ENCODE data around the gene TOR4A.

Gene TOR4A

GRCh38 chr9:137234758-137235423, 42.6 kb upstream of the TOR4A start:
- TF ChIP-seq GATA2 (IDR thresholded peaks at IDR 0.05; ENCODE audit: low read depth, low read length): no peak
- no peak for TF ChIP-seq GATA3 (IDR thresholded peaks at IDR 0.05; ENCODE audit: low read depth, low read length)

DNA sequence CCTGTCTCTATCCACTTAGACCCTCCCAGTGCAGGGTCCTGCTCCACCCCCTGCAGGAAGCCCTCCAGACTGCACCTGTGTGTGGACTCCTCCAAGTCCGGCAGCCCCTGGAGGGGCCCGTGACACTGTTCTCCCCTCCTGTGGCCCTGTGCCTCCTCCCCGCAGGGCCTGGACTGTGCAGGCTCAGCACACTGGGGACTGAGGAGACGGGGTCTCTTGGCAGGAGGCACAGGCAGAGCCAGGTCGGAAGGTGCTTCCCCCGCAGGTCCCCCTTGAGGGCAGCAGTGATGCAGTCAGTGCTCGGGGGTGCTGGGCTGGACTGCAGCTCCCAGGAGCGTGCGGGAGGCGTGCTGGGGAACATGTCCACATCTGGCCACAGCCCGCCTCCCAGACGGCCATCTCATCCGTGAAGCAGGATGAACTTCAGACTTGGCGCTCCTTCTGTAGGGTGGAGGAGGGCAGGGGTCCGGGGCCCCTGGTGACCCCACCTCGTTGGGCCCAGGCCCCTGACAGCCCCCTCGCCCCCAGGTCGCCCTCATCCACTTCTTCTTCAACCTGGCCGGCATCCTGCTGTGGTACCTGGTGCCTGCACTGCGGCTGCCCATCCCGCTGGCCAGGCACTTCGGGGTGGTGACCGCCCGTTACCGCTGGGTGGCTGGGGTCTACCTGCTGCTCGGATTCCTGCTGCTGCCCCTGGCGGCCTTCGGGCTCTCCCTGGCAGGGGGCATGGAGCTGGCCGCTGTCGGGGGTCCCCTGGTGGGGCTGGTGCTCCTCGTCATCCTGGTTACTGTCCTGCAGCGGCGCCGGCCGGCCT, 41.9 kb upstream of the TOR4A start:
- TF ChIP-seq GATA2 (IDR thresholded peaks at IDR 0.05; ENCODE audit: low read depth, low read length) (no peak), GATA3 (IDR thresholded peaks at IDR 0.05; ENCODE audit: low read depth, low read length) (no peak)

GRCh38 chr9:137236238-137236935, 41.1 kb upstream of the TOR4A start:
- TF ChIP-seq GATA3 (IDR thresholded peaks at IDR 0.05; ENCODE audit: low read depth, low read length): no peak
- no peak for TF ChIP-seq GATA2 (IDR thresholded peaks at IDR 0.05; ENCODE audit: low read depth, low read length)

DNA sequence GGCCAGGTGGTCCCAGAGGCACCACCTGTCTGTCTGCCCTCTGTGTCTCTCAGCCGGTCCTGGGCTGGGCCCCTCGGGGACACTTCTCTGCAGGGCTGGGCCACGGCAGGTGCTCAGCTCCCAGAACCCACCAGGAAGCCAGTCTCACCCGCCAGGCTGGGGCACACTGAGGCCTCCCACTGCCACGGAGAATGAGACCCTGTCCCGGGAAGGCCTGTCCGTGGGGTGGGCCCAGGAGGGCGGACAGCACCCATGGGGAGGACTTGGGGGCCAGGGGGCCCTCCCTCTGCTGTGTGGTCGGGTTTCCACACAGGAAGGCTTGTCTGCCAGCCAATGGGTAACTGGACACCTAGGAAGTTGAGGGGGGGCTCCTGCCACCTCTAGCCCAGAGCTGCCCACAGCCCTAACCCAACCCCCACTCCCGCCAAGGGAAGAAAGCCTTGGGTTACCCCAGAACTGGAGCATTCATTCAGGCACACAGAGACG, 40.5 kb upstream of the TOR4A start:
- no peak for TF ChIP-seq GATA3 (IDR thresholded peaks at IDR 0.05; ENCODE audit: low read depth, low read length)
- TF ChIP-seq GATA2 (IDR thresholded peaks at IDR 0.05; ENCODE audit: low read depth, low read length): no peak

DNA sequence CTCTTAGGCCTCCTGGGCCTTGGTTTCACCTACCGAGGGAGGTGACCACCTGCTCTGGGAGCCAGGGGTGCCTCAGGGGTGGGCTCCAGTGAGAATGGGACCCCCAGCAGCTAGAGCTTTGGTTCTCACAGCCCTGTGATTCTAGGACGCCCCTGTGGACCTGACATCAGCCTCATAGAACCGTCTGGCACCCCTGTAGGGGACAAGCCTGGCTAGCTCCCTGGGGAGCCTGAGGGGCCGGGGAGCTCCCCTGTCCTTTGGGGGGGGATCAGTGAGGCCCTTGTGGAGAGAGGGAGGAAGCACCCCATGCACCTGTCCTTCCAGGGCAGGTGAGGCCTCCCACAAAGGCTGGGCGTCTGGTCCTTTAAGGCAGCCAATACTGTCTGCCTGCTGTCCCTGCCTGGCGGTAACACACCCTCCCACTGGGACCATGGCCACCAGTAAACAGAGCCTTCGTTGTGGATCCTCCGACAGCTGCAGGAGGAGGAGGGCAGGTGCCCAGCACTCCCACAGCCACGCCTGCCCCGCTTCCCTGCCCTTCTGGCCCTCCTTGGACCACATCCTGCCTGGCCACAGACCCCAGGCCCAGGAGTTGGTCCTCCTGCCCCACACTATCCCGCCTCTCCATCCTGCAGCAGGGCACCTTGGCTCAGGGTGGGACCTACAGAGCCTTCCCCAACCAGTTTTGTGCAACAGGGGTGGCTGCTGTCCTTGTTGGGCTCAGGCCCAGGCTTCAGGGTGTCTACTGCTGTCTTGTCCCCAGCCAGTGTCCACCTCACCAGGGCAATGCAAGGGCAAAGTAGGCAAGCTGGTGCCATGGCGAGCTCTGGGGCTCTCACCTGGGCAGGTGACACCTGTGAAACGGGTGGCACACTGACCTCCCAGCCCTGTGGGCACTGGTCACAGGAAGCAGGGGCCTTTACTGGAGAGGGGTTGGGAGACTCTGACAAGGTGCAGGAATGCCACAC, 39.5 kb upstream of the TOR4A start:
- TF ChIP-seq GATA2 (IDR thresholded peaks at IDR 0.05; ENCODE audit: low read depth, low read length): no peak
- TF ChIP-seq GATA3 (IDR thresholded peaks at IDR 0.05; ENCODE audit: low read depth, low read length): no peak

DNA sequence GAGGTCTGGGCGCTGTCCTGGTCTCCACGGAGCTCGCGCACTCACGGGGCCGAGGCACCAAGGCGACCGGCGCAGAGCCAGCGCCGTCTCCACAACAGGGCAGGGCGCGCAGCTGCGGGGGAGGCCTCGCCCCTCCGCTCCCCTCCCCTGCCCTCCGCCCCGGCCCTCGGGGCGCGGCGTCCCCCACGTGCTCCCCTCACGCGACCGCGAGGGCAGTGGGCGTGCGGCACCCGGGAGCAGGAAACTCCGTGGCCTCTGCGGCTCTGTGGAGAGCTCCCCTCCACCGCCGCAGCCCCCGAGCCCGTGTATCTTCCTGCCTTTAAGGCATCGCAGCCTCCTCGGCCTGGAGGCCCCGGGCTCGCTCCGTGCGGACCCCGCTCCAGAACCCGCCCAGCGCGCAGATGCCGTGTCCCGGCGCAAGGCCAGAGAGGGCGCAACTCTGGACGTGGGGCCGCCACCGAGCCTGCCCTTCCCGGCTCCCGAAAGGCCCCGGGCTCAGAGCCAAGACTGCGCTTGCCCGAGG, 37.1 kb upstream of the TOR4A start:
- TF ChIP-seq GATA3 (IDR thresholded peaks at IDR 0.05; ENCODE audit: low read depth, low read length) (no peak), GATA2 (IDR thresholded peaks at IDR 0.05; ENCODE audit: low read depth, low read length) (no peak)

GRCh38 chr9:137240841-137241489, 36.6 kb upstream of the TOR4A start, which contains the start of gene TUBB4B:
Gene TUBB4B, plus strand, starts transcription at chr9:137241287. Its CDS starts 74 bp downstream, at chr9:137241361.
- TF ChIP-seq GATA3 (IDR thresholded peaks at IDR 0.05; ENCODE audit: low read depth, low read length) (no peak), GATA2 (IDR thresholded peaks at IDR 0.05; ENCODE audit: low read depth, low read length) (no peak)

- TF ChIP-seq GATA2 (IDR thresholded peaks at IDR 0.05; ENCODE audit: low read depth, low read length) (no peak), GATA3 (IDR thresholded peaks at IDR 0.05; ENCODE audit: low read depth, low read length) (no peak)
These were observed 35.8 kb upstream of the TOR4A start for GRCh38 chr9:137241490-137242268.

DNA sequence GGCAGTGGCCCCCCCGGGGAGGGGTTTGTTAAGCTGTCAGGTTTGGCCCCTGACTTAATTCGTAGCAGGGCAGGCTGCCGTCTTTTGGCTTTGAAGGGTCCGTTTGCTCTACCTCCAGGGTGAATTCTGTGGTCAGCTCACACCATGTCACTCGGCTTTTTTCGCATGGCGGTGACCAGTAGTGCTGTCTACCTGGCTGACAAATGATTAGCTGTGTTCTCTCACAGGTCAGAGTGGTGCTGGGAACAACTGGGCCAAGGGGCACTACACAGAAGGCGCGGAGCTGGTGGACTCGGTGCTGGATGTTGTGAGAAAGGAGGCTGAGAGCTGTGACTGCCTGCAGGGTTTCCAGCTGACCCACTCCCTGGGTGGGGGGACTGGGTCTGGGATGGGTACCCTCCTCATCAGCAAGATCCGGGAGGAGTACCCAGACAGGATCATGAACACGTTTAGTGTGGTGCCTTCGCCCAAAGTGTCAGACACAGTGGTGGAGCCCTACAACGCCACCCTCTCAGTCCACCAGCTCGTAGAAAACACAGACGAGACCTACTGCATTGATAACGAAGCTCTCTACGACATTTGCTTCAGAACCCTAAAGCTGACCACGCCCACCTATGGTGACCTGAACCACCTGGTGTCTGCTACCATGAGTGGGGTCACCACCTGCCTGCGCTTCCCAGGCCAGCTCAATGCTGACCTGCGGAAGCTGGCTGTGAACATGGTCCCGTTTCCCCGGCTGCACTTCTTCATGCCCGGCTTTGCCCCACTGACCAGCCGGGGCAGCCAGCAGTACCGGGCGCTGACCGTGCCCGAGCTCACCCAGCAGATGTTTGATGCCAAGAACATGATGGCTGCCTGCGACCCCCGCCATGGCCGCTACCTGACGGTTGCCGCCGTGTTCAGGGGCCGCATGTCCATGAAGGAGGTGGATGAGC, 35.0 kb upstream of the TOR4A start:
- TF ChIP-seq GATA2 (IDR thresholded peaks at IDR 0.05; ENCODE audit: low read depth, low read length) (no peak), GATA3 (IDR thresholded peaks at IDR 0.05; ENCODE audit: low read depth, low read length) (no peak)

DNA sequence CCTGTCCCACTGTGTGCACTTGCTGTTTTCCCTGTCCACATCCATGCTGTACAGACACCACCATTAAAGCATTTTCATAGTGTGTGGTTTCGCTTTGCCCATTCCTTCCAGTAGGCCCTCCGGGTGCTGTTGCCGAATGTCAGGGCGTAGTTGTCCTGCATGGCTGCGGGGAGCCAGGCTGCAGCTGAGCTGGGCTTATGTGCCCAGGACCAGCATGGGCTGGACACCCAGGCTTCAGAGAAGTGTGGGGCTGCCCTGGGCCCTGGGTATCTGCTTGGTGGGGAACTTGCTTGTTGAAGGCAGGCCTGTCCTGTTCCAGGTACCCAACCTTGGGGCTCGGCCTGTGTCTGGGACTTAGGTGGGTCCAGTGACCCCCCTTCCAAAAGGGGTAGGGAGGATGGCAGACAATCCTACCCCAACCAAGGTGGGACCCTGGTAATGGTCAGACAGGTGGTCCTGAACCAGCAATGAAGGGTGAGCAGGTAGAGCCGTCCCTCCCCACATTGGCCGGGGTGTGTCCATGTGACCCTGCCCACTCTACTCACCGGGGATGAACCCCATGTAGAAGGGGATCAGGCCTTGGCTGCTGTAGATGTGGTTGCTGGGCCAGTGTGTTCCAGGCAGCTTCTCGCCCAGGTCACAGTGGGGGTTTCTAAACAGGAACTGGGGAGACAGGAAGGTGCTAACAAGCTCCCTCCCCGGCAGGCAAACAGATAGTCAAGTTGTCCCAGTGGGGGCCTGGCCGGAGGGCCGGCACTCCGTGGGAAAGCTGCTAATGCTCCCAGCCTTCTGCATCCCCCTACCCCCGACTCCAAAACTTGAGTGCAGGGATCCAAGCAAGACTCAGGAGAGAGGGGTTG, 33.7 kb upstream of the TOR4A start:
- TF ChIP-seq GATA2 (IDR thresholded peaks at IDR 0.05; ENCODE audit: low read depth, low read length): no peak
- TF ChIP-seq GATA3 (IDR thresholded peaks at IDR 0.05; ENCODE audit: low read depth, low read length): no peak

Data from SH-SY5Y (cell line).